Liver (tissue), 9 donors: ENCODE measurements around the gene HSD11B1L. TPM values are rescaled to one million over a fixed set of nuclear protein-coding genes. Genes with fewer than 3 reads are reported as not detected.

ENCODE experiments used
- DNase-seq: peaks from one replicate; pipeline ENCODE4 v3.0.0-alpha.2; 2017; ENCODE audit warnings: low spot score
- H3K27ac ChIP-seq, 2 donors: one replicate each; pipeline ENCODE4 v1.7.0; 2013; ENCODE audit warnings: inconsistent platforms in 2 of 2, low read length in 2 of 2, control low read depth in 1 of 2, low read depth in 1 of 2, mild to moderate bottlenecking in 1 of 2
- H3K27me3 ChIP-seq, 4 donors: one replicate each; pipeline versions ENCODE4 v1.6.1 to v1.7.0; 2013; ENCODE audit warnings: low read length in 3 of 4, inconsistent platforms in 1 of 4, mild to moderate bottlenecking in 1 of 4, moderate library complexity in 1 of 4; ENCODE audit not compliant: control insufficient read depth in 4 of 4, insufficient read depth in 4 of 4
- H3K36me3 ChIP-seq, 4 donors: one replicate each; pipeline versions ENCODE4 v1.6.1 to v1.7.0; 2013; ENCODE audit warnings: low read length in 3 of 4, mild to moderate bottlenecking in 3 of 4, low read depth in 1 of 4, moderate library complexity in 1 of 4; ENCODE audit not compliant: control insufficient read depth in 4 of 4, insufficient read depth in 3 of 4
- H3K4me1 ChIP-seq, 4 donors: one replicate each; pipeline versions ENCODE4 v1.6.1 to v1.7.0; 2013; ENCODE audit warnings: low read length in 3 of 4, mild to moderate bottlenecking in 3 of 4, moderate library complexity in 1 of 4; ENCODE audit not compliant: control insufficient read depth in 4 of 4, insufficient read depth in 4 of 4
- H3K4me3 ChIP-seq, 3 donors: one replicate each; pipeline versions ENCODE4 v1.6.1 to v1.7.0; 2013; ENCODE audit warnings: low read length in 3 of 3, control low read depth in 1 of 3, low read depth in 1 of 3, mild to moderate bottlenecking in 1 of 3
- H3K9ac ChIP-seq, 2 donors: one replicate each; pipeline ENCODE4 v1.7.0; 2013; ENCODE audit warnings: low read length in 2 of 2, mild to moderate bottlenecking in 2 of 2, moderate library complexity in 2 of 2, control low read depth in 1 of 2, low read depth in 1 of 2
- H3K9me3 ChIP-seq, 4 donors: one replicate each; pipeline versions ENCODE4 v1.6.1 to v1.7.0; 2013; ENCODE audit warnings: low read length in 3 of 4; ENCODE audit not compliant: control insufficient read depth in 4 of 4
- CTCF ChIP-seq: fragments of 150-350 bp; IDR thresholded peaks from 2 replicates; pipeline ENCODE4 v1.5.1; 2017; ENCODE audit warnings: improper control_type of control experiment, low read depth, low read length; ENCODE audit not compliant: missing input control
- EGR1 ChIP-seq, 2 donors: IDR thresholded peaks; 2 replicates each; pipeline ENCODE4 v1.6.1; 2016 to 2018; ENCODE audit warnings: antibody characterized with exemption in 2 of 2, low read depth in 2 of 2
- FOXA1 ChIP-seq: IDR thresholded peaks from 2 replicates; pipeline ENCODE4 v1.6.1; 2016; ENCODE audit warnings: antibody characterized with exemption
- FOXA2 ChIP-seq: IDR thresholded peaks from 2 replicates; pipeline ENCODE4 v1.6.1; 2016; ENCODE audit warnings: antibody characterized with exemption
- GABPA ChIP-seq, 2 donors: IDR thresholded peaks in 1 of 2; conservative IDR thresholded peaks in 1 of 2; 2 replicates each; pipeline ENCODE4 v1.6.1; 2016; ENCODE audit warnings: antibody characterized with exemption in 2 of 2, mild to moderate bottlenecking in 1 of 2, moderate library complexity in 1 of 2
- HNF4A ChIP-seq, 2 donors: conservative IDR thresholded peaks; 2 replicates each; pipeline ENCODE4 v1.6.1; 2016; ENCODE audit warnings: antibody characterized with exemption in 2 of 2, mild to moderate bottlenecking in 2 of 2
- HNF4G ChIP-seq: IDR thresholded peaks from 2 replicates; pipeline ENCODE4 v1.6.1; 2016; ENCODE audit warnings: antibody characterized with exemption
- JUND ChIP-seq, 2 donors: IDR thresholded peaks; 2 replicates each; pipeline ENCODE4 v1.6.1; 2016; ENCODE audit warnings: antibody characterized with exemption in 2 of 2
- MAX ChIP-seq: IDR thresholded peaks from 2 replicates; pipeline ENCODE4 v1.6.1; 2016; ENCODE audit warnings: antibody characterized with exemption
- NR2F2 ChIP-seq: IDR thresholded peaks from 2 replicates; pipeline ENCODE4 v1.6.1; 2016; ENCODE audit warnings: antibody characterized with exemption
- RAD21 ChIP-seq, 2 donors: IDR thresholded peaks; 2 replicates each; pipeline ENCODE4 v1.6.1; 2016; ENCODE audit warnings: antibody characterized with exemption in 2 of 2, mild to moderate bottlenecking in 2 of 2
- REST ChIP-seq: IDR thresholded peaks from 2 replicates; pipeline ENCODE4 v1.6.1; 2016; ENCODE audit warnings: antibody characterized with exemption, mild to moderate bottlenecking
- RXRA ChIP-seq, 2 donors: IDR thresholded peaks; 2 replicates each; pipeline ENCODE4 v1.6.1; 2017 to 2018; ENCODE audit warnings: antibody characterized with exemption in 2 of 2, mild to moderate bottlenecking in 1 of 2
- TAF1 ChIP-seq: conservative IDR thresholded peaks from 2 replicates; pipeline ENCODE4 v1.6.1; 2016; ENCODE audit warnings: antibody characterized with exemption, mild to moderate bottlenecking
- ZBTB33 ChIP-seq: IDR thresholded peaks from 2 replicates; pipeline ENCODE4 v1.6.1; 2016; ENCODE audit warnings: antibody characterized with exemption
- WGBS: extraction: QIAGEN DNeasy Blood & Tissue Kit; methylation state at CpG from one replicate; pipeline ENCODE4 v1.1.7; 2013; 5-methylcytosine and 5-hydroxymethylcytosine counted together
- polyA plus RNA-seq, 2 donors: library from polyadenylated mRNA; stranded (reverse) in 1 of 2; unstranded in 1 of 2; fragments of 200-250 nt in 1 of 2; fragments of >200 nt in 1 of 2; fragmentation: Nextera tagmentation in 1 of 2; extraction: Ambion mirVana in 1 of 2; gene quantifications; one replicate each; pipeline versions ENCODE4 v1.2.1 to v1.2.3, GENCODE V29; 2013 to 2015
- total RNA-seq, 2 donors: library from RNA; depleted of rRNA; stranded (reverse); fragments of >200 nt; gene quantifications; one replicate each; pipeline ENCODE4 v1.2.3, GENCODE V29; 2014
- donor health status: healthy.
- donor health status: healthy.
- donor health status: healthy.
- donor health status: healthy.
- donor health status: healthy.

Gene HSD11B1L
- total and polyA plus RNA-seq, 4 donors: 1.3 to 2.5 (median 1.9) TPM

- TF ChIP-seq CTCF (no peak), HNF4A (conservative IDR thresholded peaks at IDR 0.05) (no peak)
Observed at GRCh38 chr19:5694167-5694955, 13.5 kb downstream of the HSD11B1L start (continued).

- DNase-seq: no peak
- Histone ChIP-seq H3K36me3 (peaks cover 13 to 66% (median 27%) of the 10 kb centered on the region in 4 donors), H3K4me1 (peaks cover 6 to 18% (median 10%) of the 10 kb centered on the region in 4 donors), H3K27me3 (no peaks in the 10 kb centered on the region), H3K27ac (no peak overlapping the region), H3K4me3 (no peak overlapping the region), H3K9me3 (no peaks in the 10 kb centered on the region), H3K9ac (no peak overlapping the region)
- TF ChIP-seq GABPA (IDR thresholded peaks at IDR 0.05 in 1 of 2, conservative IDR thresholded peaks at IDR 0.05 in 1 of 2) (no peak), CTCF (no peak)
- WGBS: 93% methylated on average over 8 of the region's 8 CpGs
Observed at GRCh38 chr19:5694956-5695648, 14.3 kb downstream of the HSD11B1L start.

- TF ChIP-seq MAX: no peak
- TF ChIP-seq RAD21 (IDR thresholded peaks at IDR 0.05): no peak
- TF ChIP-seq HNF4G: no peak
- no peak for TF ChIP-seq JUND (IDR thresholded peaks at IDR 0.05)
- no peak for TF ChIP-seq NR2F2
- no peak for TF ChIP-seq RXRA (IDR thresholded peaks at IDR 0.05)
- TF ChIP-seq FOXA1: no peak
- TF ChIP-seq TAF1: no peak
- TF ChIP-seq ZBTB33: no peak
- TF ChIP-seq EGR1 (IDR thresholded peaks at IDR 0.05; ENCODE audit: low read depth in 2 of 2): no peak
- TF ChIP-seq FOXA2: no peak
- no peak for TF ChIP-seq REST
- TF ChIP-seq HNF4A (conservative IDR thresholded peaks at IDR 0.05): no peak
- TF ChIP-seq GABPA (IDR thresholded peaks at IDR 0.05 in 1 of 2, conservative IDR thresholded peaks at IDR 0.05 in 1 of 2): no peak
- H3K27ac ChIP-seq: no peak overlapping the region
- no peaks in the 10 kb centered on the region for H3K27me3 ChIP-seq
- peaks cover 17 to 69% (median 30%) of the 10 kb centered on the region in 4 donors for H3K36me3 ChIP-seq
- 96% methylated on average over 28 of the region's 28 CpGs for WGBS
- H3K4me1 ChIP-seq: peaks cover 6 to 17% (median 10%) of the 10 kb centered on the region in 4 donors
- no peak for DNase-seq
- H3K4me3 ChIP-seq: no peak overlapping the region
- no peak overlapping the region for H3K9ac ChIP-seq
- H3K9me3 ChIP-seq: no peaks in the 10 kb centered on the region
Observed at GRCh38 chr19:5695649-5696195, 14.9 kb downstream of the HSD11B1L start.
